Measurements from ENCODE around the gene SEMA4B. TPM values are rescaled to one million over a fixed set of nuclear protein-coding genes. Genes with fewer than 3 reads are reported as not detected.
A peak's percentile ranks its signal among the peaks of the same experiment; 100 is the strongest.

SEMA4B gene
- total and polyA plus RNA-seq, 7 experiments from 2014 or later, result 5.6 to 31.0 (median 19.4) TPM

- H3K4me3 ChIP-seq (ENCODE audit: low read length), result no peak overlapping the region
- Mint-ChIP-seq H3K9me3 (peaks cover 0 to 1% (median 0%) of the 10 kb centered on the region in 11 donors), H3K4me1 (peaks cover 29 to 46% (median 41%) of the 10 kb centered on the region in 7 donors), H3K36me3 (peaks cover 0 to 28% (median 16%) of the 10 kb centered on the region in 5 donors), H3K27me3 (no peaks in the 10 kb centered on the region), H3K27ac (peak overlapping the region in 8 of 9 donors; percentile 65 to 100 (median 98)), H3K4me3 (peak overlapping the region in 1 of 10 donors; percentile 53)
- ATAC-seq, result no peak
- H3K27ac ChIP-seq (ENCODE audit: low read depth, low read length), result peak overlapping the region; percentile 18
- no peaks in the 10 kb centered on the region for H3K27me3 ChIP-seq (ENCODE audit: control insufficient read depth in 2 of 2, insufficient read depth in 2 of 2, low read length in 2 of 2)
- DNase-seq, result no peak
- peaks cover 32 to 34% of the 10 kb centered on the region in 2 donors for H3K4me1 ChIP-seq (ENCODE audit: control insufficient read depth in 2 of 2, insufficient read depth in 2 of 2, low read length in 2 of 2)
- ChIA-PET CTCF (interaction anchor here (1.3 kb wide), 1 partner anchor 85 kb away, joined by 3 read pairs; no protein-coding TSS in a partner anchor), POLR2A (interaction anchor here (0.6 to 7.8 kb wide), 3 partner anchors 25 to 193 kb away, joined by 3 to 95 read pairs (median 4); partner anchors contain the start of gene SEMA4B)
- intact Hi-C loops (cut with micrococcal nuclease), result no loop called here
- peaks cover 13 to 58% (median 23%) of the 10 kb centered on the region in 3 experiments for H3K36me3 ChIP-seq (ENCODE audit: control insufficient read depth in 2 of 3, insufficient read depth in 3 of 3, low read length in 3 of 3)
- no peaks in the 10 kb centered on the region for H3K9me3 ChIP-seq (ENCODE audit: control insufficient read depth in 2 of 3, low read length in 3 of 3)
These were observed 27.0 kb downstream of the SEMA4B start for GRCh38 chr15:90227816-90228772.

- Mint-ChIP-seq H3K27me3 (no peaks in the 10 kb centered on the region), H3K9me3 (no peaks in the 10 kb centered on the region), H3K4me1 (peaks cover 29 to 47% (median 41%) of the 10 kb centered on the region in 7 donors), H3K4me3 (peak overlapping the region in 4 of 10 donors; percentile 58 to 95 (median 90)), H3K27ac (peak overlapping the region in 8 of 9 donors; percentile 96 to 100 (median 98)), H3K36me3 (peaks cover 0 to 25% (median 16%) of the 10 kb centered on the region in 5 donors)
- Histone ChIP-seq H3K9me3 (ENCODE audit: control insufficient read depth in 2 of 3, low read length in 3 of 3) (no peaks in the 10 kb centered on the region), H3K4me1 (ENCODE audit: control insufficient read depth in 2 of 2, insufficient read depth in 2 of 2, low read length in 2 of 2) (peaks cover 32 to 35% of the 10 kb centered on the region in 2 donors), H3K27ac (ENCODE audit: low read depth, low read length) (peak overlapping the region; percentile 99), H3K27me3 (ENCODE audit: control insufficient read depth in 2 of 2, insufficient read depth in 2 of 2, low read length in 2 of 2) (no peaks in the 10 kb centered on the region), H3K36me3 (ENCODE audit: control insufficient read depth in 2 of 3, insufficient read depth in 3 of 3, low read length in 3 of 3) (peaks cover 13 to 55% (median 23%) of the 10 kb centered on the region in 3 experiments), H3K4me3 (ENCODE audit: low read length) (no peak overlapping the region)
- intact Hi-C loops (cut with micrococcal nuclease), result no loop called here
- ChIA-PET CTCF (interaction anchor here (0.6 kb wide), 1 partner anchor 355 kb away, joined by 3 read pairs; no protein-coding TSS in a partner anchor), POLR2A (interaction anchor here (0.5 to 7.8 kb wide), 3 partner anchors 26 to 665 kb away, joined by 3 to 95 read pairs (median 3); partner anchors contain the start of gene SEMA4B)
- DNase-seq (no peak), ATAC-seq (no peak)
These were observed 27.8 kb downstream of the SEMA4B start for GRCh38 chr15:90228960-90229359.

- H3K4me3 Mint-ChIP-seq, result peak overlapping the region; percentile 87 to 95 (median 92)
- DNase-seq (no peak), ATAC-seq (no peak)
- H3K4me1 Mint-ChIP-seq, result peaks cover 35 to 55% (median 50%) of the 10 kb centered on the region in 7 donors
- peaks cover 9 to 44% (median 23%) of the 10 kb centered on the region in 3 experiments for H3K36me3 ChIP-seq (ENCODE audit: control insufficient read depth in 2 of 3, insufficient read depth in 3 of 3, low read length in 3 of 3)
- H3K27me3 ChIP-seq (ENCODE audit: control insufficient read depth in 2 of 2, insufficient read depth in 2 of 2, low read length in 2 of 2), result no peaks in the 10 kb centered on the region
- peaks cover 0 to 24% (median 16%) of the 10 kb centered on the region in 5 donors for H3K36me3 Mint-ChIP-seq
- POLR2A ChIA-PET, result interaction anchor here (1.2 to 7.8 kb wide), 5 partner anchors 27 to 46 kb away, joined by 4 to 95 read pairs (median 32); partner anchors contain the start of genes NGRN and SEMA4B
- H3K9me3 Mint-ChIP-seq, result no peaks in the 10 kb centered on the region
- H3K27me3 Mint-ChIP-seq, result no peaks in the 10 kb centered on the region
- intact Hi-C loops (cut with micrococcal nuclease), result loop anchor here (5.0 kb wide), 5 partner anchors 88 to 898 kb away; partner anchors contain the start of genes AP3S2 (in 2 of the 2) and POLG (in 1 of the 2)
- H3K9me3 ChIP-seq (ENCODE audit: control insufficient read depth in 2 of 3, low read length in 3 of 3), result no peaks in the 10 kb centered on the region
- H3K27ac ChIP-seq (ENCODE audit: low read depth, low read length), result peak overlapping the region; percentile 99
- CTCF ChIA-PET, result interaction anchor here (0.6 to 1.3 kb wide), 3 partner anchors 28 to 112 kb away, joined by 3 to 4 read pairs (median 3); no protein-coding TSS in a partner anchor
- H3K27ac Mint-ChIP-seq, result peak overlapping the region; percentile 96 to 100 (median 98)
- peak overlapping the region; percentile 92 for H3K4me3 ChIP-seq (ENCODE audit: low read length)
- peaks cover 39 to 42% of the 10 kb centered on the region in 2 donors for H3K4me1 ChIP-seq (ENCODE audit: control insufficient read depth in 2 of 2, insufficient read depth in 2 of 2, low read length in 2 of 2)
These were observed 29.0 kb downstream of the SEMA4B start for GRCh38 chr15:90230071-90230494.

- no peaks in the 10 kb centered on the region for H3K27me3 Mint-ChIP-seq
- Histone ChIP-seq H3K27me3 (ENCODE audit: control insufficient read depth in 2 of 2, insufficient read depth in 2 of 2, low read length in 2 of 2) (no peaks in the 10 kb centered on the region), H3K9me3 (ENCODE audit: control insufficient read depth in 2 of 3, low read length in 3 of 3) (no peaks in the 10 kb centered on the region), H3K4me1 (ENCODE audit: control insufficient read depth in 2 of 2, insufficient read depth in 2 of 2, low read length in 2 of 2) (peaks cover 39 to 43% of the 10 kb centered on the region in 2 donors), H3K36me3 (ENCODE audit: control insufficient read depth in 2 of 3, insufficient read depth in 3 of 3, low read length in 3 of 3) (peaks cover 7 to 39% (median 23%) of the 10 kb centered on the region in 3 experiments), H3K27ac (ENCODE audit: low read depth, low read length) (peak overlapping the region; percentile 99), H3K4me3 (ENCODE audit: low read length) (peak overlapping the region; percentile 92)
- H3K27ac Mint-ChIP-seq, result peak overlapping the region; percentile 96 to 100 (median 98)
- H3K36me3 Mint-ChIP-seq, result peaks cover 0 to 23% (median 16%) of the 10 kb centered on the region in 5 donors
- peak overlapping the region; percentile 87 to 95 (median 92) for H3K4me3 Mint-ChIP-seq
- ChIA-PET POLR2A (interaction anchor here (0.7 to 7.8 kb wide), 9 partner anchors 8 to 1142 kb away, joined by 3 to 95 read pairs (median 9); partner anchors contain the start of genes ABHD2, NGRN, SEMA4B and TTLL13), CTCF (interaction anchor here (0.6 to 1.3 kb wide), 3 partner anchors 28 to 112 kb away, joined by 3 to 4 read pairs (median 3); no protein-coding TSS in a partner anchor)
- peaks cover 36 to 57% (median 51%) of the 10 kb centered on the region in 7 donors for H3K4me1 Mint-ChIP-seq
- H3K9me3 Mint-ChIP-seq, result no peaks in the 10 kb centered on the region
- DNase-seq, result no peak
- intact Hi-C loops (cut with micrococcal nuclease), result loop anchor here (1.0 to 5.0 kb wide), 12 partner anchors 11 to 898 kb away; partner anchors contain the start of genes AP3S2 (in 2 of the 2), POLG (in 1 of the 2) and SEMA4B (in 1 of the 2)
- ATAC-seq, result no peak
These were observed 29.5 kb downstream of the SEMA4B start for GRCh38 chr15:90230610-90231009.

- peaks cover 40 to 61% (median 52%) of the 10 kb centered on the region in 7 donors for H3K4me1 Mint-ChIP-seq
- Histone ChIP-seq H3K27me3 (ENCODE audit: control insufficient read depth in 2 of 2, insufficient read depth in 2 of 2, low read length in 2 of 2) (no peaks in the 10 kb centered on the region), H3K27ac (ENCODE audit: low read depth, low read length) (peak overlapping the region; percentile 99), H3K4me1 (ENCODE audit: control insufficient read depth in 2 of 2, insufficient read depth in 2 of 2, low read length in 2 of 2) (peaks cover 39 to 43% of the 10 kb centered on the region in 2 donors), H3K9me3 (ENCODE audit: control insufficient read depth in 2 of 3, low read length in 3 of 3) (no peaks in the 10 kb centered on the region), H3K4me3 (ENCODE audit: low read length) (peak overlapping the region; percentile 92), H3K36me3 (ENCODE audit: control insufficient read depth in 2 of 3, insufficient read depth in 3 of 3, low read length in 3 of 3) (peaks cover 7 to 40% (median 23%) of the 10 kb centered on the region in 3 experiments)
- intact Hi-C loops (cut with micrococcal nuclease), result loop anchor here (1.0 to 5.0 kb wide), 12 partner anchors 12 to 899 kb away; partner anchors contain the start of genes AP3S2 (in 2 of the 2), POLG (in 1 of the 2) and SEMA4B (in 1 of the 2)
- DNase-seq (peak; percentile 60 to 92 (median 88)), ATAC-seq (peak; percentile 77)
- H3K36me3 Mint-ChIP-seq, result peaks cover 0 to 25% (median 12%) of the 10 kb centered on the region in 5 donors
- peak overlapping the region; percentile 87 to 95 (median 92) for H3K4me3 Mint-ChIP-seq
- no peaks in the 10 kb centered on the region for H3K27me3 Mint-ChIP-seq
- ChIA-PET CTCF (interaction anchor here (0.9 to 1.3 kb wide), 4 partner anchors 12 to 72 kb away, joined by 3 to 4 read pairs (median 4); no protein-coding TSS in a partner anchor), POLR2A (interaction anchor here (0.7 to 7.8 kb wide), 13 partner anchors 9 to 1143 kb away, joined by 3 to 95 read pairs (median 9); partner anchors contain the start of genes ABHD2, HDDC3, IDH2 and NGRN)
- no peaks in the 10 kb centered on the region for H3K9me3 Mint-ChIP-seq
- peak overlapping the region; percentile 96 to 100 (median 98) for H3K27ac Mint-ChIP-seq
These were observed 30.2 kb downstream of the SEMA4B start for GRCh38 chr15:90231028-90232017.
